Sigmoid colon (tissue), 7 donors: ENCODE data around the gene CBX6. TPM values are rescaled to one million over a fixed set of nuclear protein-coding genes. Genes with fewer than 3 reads are reported as not detected.

Source experiments
- DNase-seq: peaks from one replicate; pipeline ENCODE4 v3.0.0-alpha.2; 2019
- H3K27ac ChIP-seq, 4 donors: fragments of 200-600 bp; sonication (generic); one replicate each; pipeline ENCODE4 v1.5.1; 2016 to 2019; ENCODE audit warnings: mild to moderate bottlenecking in 1 of 4
- H3K27me3 ChIP-seq, 3 donors: fragments of 200-600 bp; sonication (generic); one replicate each; pipeline ENCODE4 v1.5.1; 2019; ENCODE audit warnings: mild to moderate bottlenecking in 1 of 3
- H3K36me3 ChIP-seq, 4 donors: fragments of 200-600 bp; sonication (generic); one replicate each; pipeline ENCODE4 v1.5.1; 2016 to 2019
- H3K4me1 ChIP-seq, 4 donors: fragments of 200-600 bp; sonication (generic); one replicate each; pipeline ENCODE4 v1.5.1; 2017 to 2019
- H3K4me3 ChIP-seq, 4 donors: fragments of 200-600 bp; sonication (generic); one replicate each; pipeline ENCODE4 v1.5.1; 2017 to 2019; ENCODE audit warnings: mild to moderate bottlenecking in 2 of 4, moderate library complexity in 1 of 4
- H3K9me3 ChIP-seq, 4 donors: fragments of 200-600 bp in 3 of 4; sonication (generic) in 3 of 4; one replicate each; pipeline versions ENCODE4 v1.5.1 to v1.6.1; 2013 to 2019
- EP300 ChIP-seq, 4 donors: sonication (generic); formaldehyde crosslinking; IDR thresholded peaks; one replicate each; pipeline ENCODE4 v1.6.1; 2017; ENCODE audit warnings: antibody characterized with exemption in 4 of 4
- POLR2A ChIP-seq, 2 donors: fragments of 450-650 bp; IDR thresholded peaks; one replicate each; pipeline ENCODE4 v1.6.1; 2016; ENCODE audit warnings: antibody characterized with exemption in 2 of 2, mild to moderate bottlenecking in 2 of 2, moderate library complexity in 2 of 2
- POLR2AphosphoS5 ChIP-seq, 4 donors: sonication (generic); formaldehyde crosslinking; IDR thresholded peaks; one replicate each; pipeline ENCODE4 v1.6.1; 2017; ENCODE audit warnings: antibody characterized with exemption in 4 of 4
- WGBS, 2 donors: extraction: QIAGEN DNeasy Blood & Tissue Kit; methylation state at CpG; one replicate each; pipeline ENCODE4 v1.1.7; 2013; 5-methylcytosine and 5-hydroxymethylcytosine counted together
- intact Hi-C: fragments of 100-400 bp; cut with DNase I; formaldehyde crosslinking; loops from one replicate; pipeline ENCODE4 v1.15.1; 2023
- polyA plus RNA-seq, 3 donors: library from polyadenylated mRNA; stranded (reverse); fragments of 200-250 nt; gene quantifications; one replicate each; pipeline ENCODE4 v1.2.3, GENCODE V29; 2013
- total RNA-seq, 4 donors: library from RNA; depleted of rRNA; stranded (reverse); fragments of >200 nt; gene quantifications; one replicate each; pipeline ENCODE4 v1.1.0, GENCODE V29; 2016
- TF ChIP-seq, protein P1 (sequence below), 4 experiments: fragments of 450-650 bp in 3 of 4; fragments of 200-600 bp in 1 of 4; IDR thresholded peaks; one replicate each; pipeline ENCODE4 v1.5.1; 2016 to 2019; ENCODE audit warnings: antibody characterized with exemption in 4 of 4, mild to moderate bottlenecking in 3 of 4, moderate library complexity in 2 of 4
- donor health status: healthy with polysubstance abuse.
- donor health status: Bipolar disorder and iron deficiency.
- donor health status: healthy.

Gene CBX6
- total and polyA plus RNA-seq, 7 donors, result 4.2 to 90.6 (median 47.2) TPM

DNA sequence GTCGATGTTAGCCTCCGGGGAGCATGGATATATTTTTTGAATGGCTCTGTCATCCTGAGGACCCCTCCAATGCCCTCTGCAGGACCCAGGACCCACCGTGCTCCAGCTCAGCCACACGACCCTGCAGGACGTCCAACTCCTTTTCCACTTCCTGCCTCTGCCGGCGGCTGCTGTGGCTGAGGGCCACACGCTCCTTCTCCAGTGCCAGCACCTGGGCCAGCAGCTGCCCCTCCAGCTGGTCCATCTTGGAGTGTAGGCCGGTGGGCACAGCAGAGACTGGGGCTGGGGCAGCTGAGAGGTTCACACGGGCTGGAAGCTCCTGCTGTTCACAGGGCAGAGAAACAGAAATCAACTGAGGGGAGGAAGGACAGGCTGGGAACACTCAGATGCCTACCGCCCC lies 43.8 kb downstream of the CBX6 start:
- 70 to 77% methylated on average over 11 of the region's 11 CpGs for WGBS, 2 donors
- DNase-seq, result no peak
- Histone ChIP-seq H3K36me3 (no peaks in the 10 kb centered on the region), H3K4me1 (no peaks in the 10 kb centered on the region), H3K27ac (no peak overlapping the region), H3K27me3 (no peaks in the 10 kb centered on the region), H3K9me3 (no peaks in the 10 kb centered on the region), H3K4me3 (no peak overlapping the region)
- intact Hi-C loops, result no loop called here
- no peak for TF ChIP-seq POLR2A (IDR thresholded peaks at IDR 0.05)
- no peak for TF ChIP-seq EP300 (IDR thresholded peaks at IDR 0.05)
- TF ChIP-seq, protein P1, sequence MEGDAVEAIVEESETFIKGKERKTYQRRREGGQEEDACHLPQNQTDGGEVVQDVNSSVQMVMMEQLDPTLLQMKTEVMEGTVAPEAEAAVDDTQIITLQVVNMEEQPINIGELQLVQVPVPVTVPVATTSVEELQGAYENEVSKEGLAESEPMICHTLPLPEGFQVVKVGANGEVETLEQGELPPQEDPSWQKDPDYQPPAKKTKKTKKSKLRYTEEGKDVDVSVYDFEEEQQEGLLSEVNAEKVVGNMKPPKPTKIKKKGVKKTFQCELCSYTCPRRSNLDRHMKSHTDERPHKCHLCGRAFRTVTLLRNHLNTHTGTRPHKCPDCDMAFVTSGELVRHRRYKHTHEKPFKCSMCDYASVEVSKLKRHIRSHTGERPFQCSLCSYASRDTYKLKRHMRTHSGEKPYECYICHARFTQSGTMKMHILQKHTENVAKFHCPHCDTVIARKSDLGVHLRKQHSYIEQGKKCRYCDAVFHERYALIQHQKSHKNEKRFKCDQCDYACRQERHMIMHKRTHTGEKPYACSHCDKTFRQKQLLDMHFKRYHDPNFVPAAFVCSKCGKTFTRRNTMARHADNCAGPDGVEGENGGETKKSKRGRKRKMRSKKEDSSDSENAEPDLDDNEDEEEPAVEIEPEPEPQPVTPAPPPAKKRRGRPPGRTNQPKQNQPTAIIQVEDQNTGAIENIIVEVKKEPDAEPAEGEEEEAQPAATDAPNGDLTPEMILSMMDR (IDR thresholded peaks at IDR 0.05), result no peak
- no peak for TF ChIP-seq POLR2AphosphoS5 (IDR thresholded peaks at IDR 0.05)

DNA sequence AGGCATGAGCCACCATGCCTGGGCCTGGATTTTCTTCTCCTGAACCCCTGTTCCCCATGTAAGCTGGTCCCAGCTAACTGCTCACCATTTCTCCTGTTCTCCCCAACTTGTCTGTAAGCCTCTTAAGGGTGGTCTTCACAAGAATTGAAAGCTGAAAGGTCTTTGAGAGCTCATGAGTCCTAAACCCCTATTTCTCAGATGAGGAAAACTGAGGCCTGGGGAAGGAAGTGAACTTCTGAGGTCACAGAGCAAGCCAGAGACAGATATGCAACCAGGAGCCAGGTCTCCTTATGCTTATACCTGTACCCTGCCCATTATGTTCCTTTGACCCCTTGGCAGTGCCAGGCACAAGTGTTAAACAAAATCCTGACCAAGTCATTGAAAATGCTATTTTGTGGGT lies 44.5 kb downstream of the CBX6 start:
- no peak overlapping the region for H3K27ac ChIP-seq
- H3K27me3 ChIP-seq, result no peaks in the 10 kb centered on the region
- no peak overlapping the region for H3K4me3 ChIP-seq
- intact Hi-C loops, result no loop called here
- no peaks in the 10 kb centered on the region for H3K9me3 ChIP-seq
- TF ChIP-seq POLR2A (IDR thresholded peaks at IDR 0.05) (no peak), EP300 (IDR thresholded peaks at IDR 0.05) (no peak), POLR2AphosphoS5 (IDR thresholded peaks at IDR 0.05) (no peak)
- TF ChIP-seq, protein P1 (IDR thresholded peaks at IDR 0.05), result no peak
- DNase-seq, result no peak
- no peaks in the 10 kb centered on the region for H3K4me1 ChIP-seq
- no peaks in the 10 kb centered on the region for H3K36me3 ChIP-seq

DNA sequence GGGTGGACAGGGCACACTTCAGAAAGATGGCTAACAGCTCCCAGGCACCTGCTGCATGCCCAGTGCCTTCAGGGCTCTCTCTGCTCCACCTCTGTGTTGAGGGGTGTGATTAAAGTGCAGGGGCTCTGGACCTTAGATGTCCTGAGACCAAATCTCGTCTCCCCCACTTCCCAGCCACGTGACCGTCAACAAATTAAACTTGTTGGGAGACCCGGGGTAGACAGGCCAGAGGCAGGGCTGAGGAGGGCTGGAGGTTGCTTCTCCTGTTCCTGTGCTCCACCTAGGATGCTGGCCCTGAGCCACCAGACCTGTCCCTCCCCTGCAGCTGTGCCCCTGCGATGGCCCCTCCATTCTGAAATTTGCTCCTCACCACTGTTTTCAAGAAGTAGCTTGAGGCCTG lies 45.2 kb downstream of the CBX6 start:
- Histone ChIP-seq H3K9me3 (no peaks in the 10 kb centered on the region), H3K27me3 (no peaks in the 10 kb centered on the region), H3K36me3 (no peaks in the 10 kb centered on the region), H3K27ac (no peak overlapping the region), H3K4me3 (no peak overlapping the region), H3K4me1 (no peaks in the 10 kb centered on the region)
- DNase-seq, result no peak
- intact Hi-C loops, result no loop called here
- WGBS, 2 donors, result 53 to 76% methylated on average over 5 of the region's 5 CpGs
- TF ChIP-seq POLR2AphosphoS5 (IDR thresholded peaks at IDR 0.05) (no peak), POLR2A (IDR thresholded peaks at IDR 0.05) (no peak)
- TF ChIP-seq, protein P1 (IDR thresholded peaks at IDR 0.05), result no peak

DNA sequence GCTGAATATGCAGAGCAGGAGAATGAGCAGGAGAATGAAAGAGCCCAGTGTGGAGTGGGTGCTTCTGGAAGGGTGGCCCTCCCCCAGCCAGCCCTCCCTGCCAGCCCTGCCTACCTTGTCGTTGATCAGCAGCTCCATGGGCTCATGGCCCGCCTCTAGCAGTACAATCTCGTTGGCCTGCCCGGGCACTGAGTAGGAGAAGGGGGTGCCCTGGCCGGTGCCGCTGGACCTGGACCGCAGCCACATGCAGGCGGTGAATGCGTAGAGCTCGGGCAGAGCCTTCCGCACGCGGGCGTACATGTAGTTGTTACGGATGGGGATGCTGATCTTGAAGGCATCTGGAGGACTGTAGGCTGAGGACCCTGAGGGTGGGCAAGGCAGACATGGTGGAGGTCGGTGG lies 45.6 kb downstream of the CBX6 start:
- no peak for DNase-seq
- intact Hi-C loops, result no loop called here
- no peaks in the 10 kb centered on the region for H3K36me3 ChIP-seq
- no peak overlapping the region for H3K4me3 ChIP-seq
- no peaks in the 10 kb centered on the region for H3K27me3 ChIP-seq
- WGBS, 2 donors, result 81 to 90% methylated on average over 16 of the region's 16 CpGs
- H3K4me1 ChIP-seq, result no peaks in the 10 kb centered on the region
- no peak overlapping the region for H3K27ac ChIP-seq
- no peak for TF ChIP-seq POLR2A (IDR thresholded peaks at IDR 0.05)
- no peak for TF ChIP-seq POLR2AphosphoS5 (IDR thresholded peaks at IDR 0.05)
- no peak for TF ChIP-seq EP300 (IDR thresholded peaks at IDR 0.05)
- TF ChIP-seq, protein P1 (IDR thresholded peaks at IDR 0.05), result no peak
- no peaks in the 10 kb centered on the region for H3K9me3 ChIP-seq

DNA sequence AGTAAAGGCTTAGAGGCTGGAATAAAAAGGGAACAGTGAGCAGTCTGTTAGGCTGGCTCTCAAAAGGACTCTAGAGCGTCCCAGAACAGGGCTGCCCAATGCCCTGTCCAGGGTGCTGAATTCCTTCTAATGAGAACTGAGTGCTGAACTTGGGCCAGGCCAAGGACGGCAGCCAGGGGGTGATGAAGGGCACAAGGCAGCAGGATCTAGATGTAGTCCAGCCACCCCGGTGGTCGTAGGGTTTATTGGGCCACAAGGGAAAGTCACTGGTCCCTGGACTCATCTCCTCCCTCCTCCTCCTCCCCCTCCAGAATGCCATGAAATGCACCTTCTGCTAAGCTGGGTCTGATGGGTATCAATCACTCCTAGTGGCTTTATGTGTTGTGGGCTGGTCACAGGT lies 47.4 kb downstream of the CBX6 start:
- 2 to 3% methylated on average over 4 of the region's 4 CpGs for WGBS, 2 donors
- Histone ChIP-seq H3K27ac (no peak overlapping the region), H3K27me3 (no peaks in the 10 kb centered on the region), H3K4me1 (no peaks in the 10 kb centered on the region), H3K4me3 (no peak overlapping the region), H3K9me3 (no peaks in the 10 kb centered on the region), H3K36me3 (no peaks in the 10 kb centered on the region)
- intact Hi-C loops, result no loop called here
- TF ChIP-seq POLR2A (IDR thresholded peaks at IDR 0.05) (no peak), EP300 (IDR thresholded peaks at IDR 0.05) (no peak), POLR2AphosphoS5 (IDR thresholded peaks at IDR 0.05) (no peak)
- TF ChIP-seq, protein P1 (IDR thresholded peaks at IDR 0.05), result no peak
- peak; percentile 50 for DNase-seq
